ENCODE data around the gene FAM78A. TPM values are rescaled to one million over a fixed set of nuclear protein-coding genes. Genes with fewer than 3 reads are reported as not detected.

FAM78A gene
- total RNA-seq, 4 donors from 2014 or later = 1.9 to 9.9 (median 5.5) TPM

DNA sequence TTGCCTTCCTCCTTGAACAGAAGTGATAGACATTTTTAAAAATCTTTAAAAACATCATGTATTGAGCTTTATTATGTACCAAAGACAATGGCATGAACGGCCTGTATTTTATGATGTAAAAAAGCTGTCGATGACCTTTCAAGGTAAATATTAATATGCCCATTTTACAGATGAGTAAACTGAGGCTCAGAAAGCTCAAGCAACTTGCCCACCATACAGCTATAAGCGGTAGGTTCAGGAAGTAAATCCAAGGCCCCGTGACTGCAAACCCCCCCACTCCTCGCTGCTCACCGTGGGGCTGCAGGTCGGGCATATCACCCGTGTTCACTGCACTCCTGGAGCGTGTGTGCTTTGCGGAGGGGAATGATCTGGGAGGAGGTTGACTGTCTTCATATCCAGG, 16.6 kb upstream of the FAM78A start:
- TF ChIP-seq CTCF (IDR thresholded peaks at IDR 0.05) = no peak
- ATAC-seq (ENCODE audit: low FRiP score) (no peak), DNase-seq (ENCODE audit: low spot score) (no peak)

- TF ChIP-seq CTCF (IDR thresholded peaks at IDR 0.05) = no peak
- DNase-seq (ENCODE audit: low spot score) (no peak), ATAC-seq (ENCODE audit: low FRiP score) (no peak)
These were observed 15.5 kb upstream of the FAM78A start for GRCh38 chr9:131291795-131292315.

DNA sequence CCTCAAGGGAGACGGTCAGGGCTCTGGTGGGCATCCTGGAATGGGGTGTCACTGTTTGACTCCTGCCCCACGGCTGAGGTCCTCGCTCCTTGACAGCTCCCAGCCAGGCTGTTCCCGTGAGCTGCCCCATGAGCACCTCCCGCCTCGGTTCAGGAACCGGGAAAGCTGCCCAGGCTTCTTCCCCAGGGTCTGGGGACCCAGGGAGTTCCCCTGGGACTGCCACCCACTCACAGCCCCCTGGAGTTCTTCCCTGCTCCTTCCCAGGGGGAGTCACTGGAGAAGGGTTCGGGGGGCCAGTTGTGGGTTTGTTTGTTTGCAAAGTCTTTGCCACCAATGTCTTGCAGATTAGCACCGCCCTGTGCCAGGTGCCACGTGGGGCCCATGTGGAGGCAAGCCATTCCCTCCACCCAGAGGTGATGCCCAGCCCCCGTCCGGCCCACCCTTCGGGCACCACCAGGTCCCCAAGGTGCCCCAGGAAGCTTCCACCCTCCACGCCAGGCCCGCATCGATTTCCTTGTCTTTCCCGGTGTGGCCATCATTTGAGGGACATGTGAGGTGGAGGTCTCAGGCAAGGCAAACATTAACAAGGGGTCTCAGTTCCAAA, 14.6 kb upstream of the FAM78A start:
- DNase-seq (ENCODE audit: low spot score) (no peak), ATAC-seq (ENCODE audit: low FRiP score) (no peak)
- no peak for TF ChIP-seq CTCF (IDR thresholded peaks at IDR 0.05)

- ATAC-seq (ENCODE audit: low FRiP score) = no peak
- TF ChIP-seq CTCF (IDR thresholded peaks at IDR 0.05) = no peak
- no peak for DNase-seq (ENCODE audit: low spot score)
These were observed 13.9 kb upstream of the FAM78A start for GRCh38 chr9:131290036-131290766.

DNA sequence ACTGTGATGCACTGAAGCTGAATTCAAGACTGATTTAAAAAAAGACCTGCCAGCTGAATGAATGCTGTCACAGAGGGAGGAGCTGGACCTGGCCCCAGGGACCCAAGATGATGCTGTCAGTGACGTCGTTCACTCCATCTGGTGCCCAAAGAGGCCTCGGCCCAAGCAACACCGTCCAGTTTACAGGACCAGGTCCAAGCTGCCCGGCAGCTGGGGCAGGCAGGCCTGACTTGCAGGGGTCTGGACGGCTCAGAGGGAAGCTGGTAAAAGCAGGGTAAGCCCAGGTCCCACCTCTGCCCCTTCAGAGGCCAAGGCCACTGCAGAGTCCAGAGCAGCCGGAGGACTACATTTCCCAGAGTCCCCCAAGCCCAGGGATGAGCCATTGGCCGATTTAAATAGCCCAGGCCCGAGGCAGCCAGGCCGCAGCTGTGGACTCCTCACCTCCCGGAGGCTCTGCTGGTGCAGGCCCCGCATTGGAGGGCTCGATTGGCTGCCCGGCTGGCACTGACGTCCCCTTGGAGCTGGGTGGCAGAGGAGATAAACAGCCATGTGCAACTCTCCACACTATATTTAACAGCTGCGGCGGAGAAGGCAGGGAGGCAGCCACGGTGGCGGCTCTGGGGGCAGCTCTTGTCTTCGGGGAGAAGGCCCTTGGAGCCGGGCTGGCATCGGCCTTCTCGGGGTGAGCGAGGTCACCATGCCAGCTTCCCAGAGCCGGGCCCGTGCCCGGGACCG, 13.2 kb upstream of the FAM78A start, which contains the start of gene PLPP7:
TSS of gene PLPP7 (plus strand) at position 423 of the 735 bp plus-strand sequence. CDS start at position 698, 275 bp downstream.
- DNase-seq (ENCODE audit: low spot score) (no peak), ATAC-seq (ENCODE audit: low FRiP score) (peak; percentile 38)
- TF ChIP-seq CTCF (IDR thresholded peaks at IDR 0.05) = no peak

GRCh38 chr9:131288217-131288616, 11.9 kb upstream of the FAM78A start:
- no peak for TF ChIP-seq CTCF (IDR thresholded peaks at IDR 0.05)
- ATAC-seq (ENCODE audit: low FRiP score) (no peak), DNase-seq (ENCODE audit: low spot score) (no peak)

Measured in omental fat pad (tissue), 4 donors.